Prostate gland (tissue), 2 donors: Measurements from ENCODE around the gene GMDS. TPM values are rescaled to one million over a fixed set of nuclear protein-coding genes. Genes with fewer than 3 reads are reported as not detected.
"Not testable (repeated sequence)": the region's sequence is repeated elsewhere in the genome, so short reads cannot be mapped to it uniquely, and the experiment has no call there.

ENCODE experiments used
- DNase-seq: peaks from one replicate; pipeline ENCODE4 v3.0.0-alpha.2; 2019; ENCODE audit warnings: low spot score
- H3K27ac ChIP-seq, 2 donors: fragments of 200-600 bp; sonication (generic); 2 replicates each; pipeline ENCODE4 v1.5.1; 2017 to 2019
- H3K27me3 ChIP-seq: fragments of 200-600 bp; sonication (generic); replicated peaks from 2 replicates; pipeline ENCODE4 v1.5.1; 2019; ENCODE audit not compliant: insufficient read depth
- H3K36me3 ChIP-seq, 2 donors: fragments of 200-600 bp; sonication (generic); 1 replicate in 1 of 2; 2 replicates in 1 of 2; pipeline versions ENCODE4 v1.5.1 to v1.8.1; 2017 to 2019
- H3K4me1 ChIP-seq: fragments of 200-600 bp; sonication (generic); replicated peaks from 2 replicates; pipeline ENCODE4 v1.5.1; 2019
- H3K4me3 ChIP-seq, 2 donors: fragments of 200-600 bp; sonication (generic); 2 replicates each; pipeline ENCODE4 v1.5.1; 2017 to 2019
- H3K9me3 ChIP-seq: fragments of 200-600 bp; sonication (generic); 2 replicates; pipeline ENCODE4 v1.5.1; 2017
- CTCF ChIP-seq, 4 experiments: fragments of 200-600 bp in 2 of 4; fragments of 450-650 bp in 2 of 4; sonication (generic) in 2 of 4; IDR thresholded peaks; 1 replicate in 3 of 4; 2 replicates in 1 of 4; pipeline ENCODE4 v1.5.1; 2016 to 2019; ENCODE audit warnings: antibody characterized with exemption in 4 of 4, mild to moderate bottlenecking in 2 of 4, moderate library complexity in 2 of 4
- POLR2A ChIP-seq: fragments of 450-650 bp; IDR thresholded peaks from one replicate; pipeline ENCODE4 v1.6.1; 2016; ENCODE audit warnings: antibody characterized with exemption, mild to moderate bottlenecking
- POLR2AphosphoS5 ChIP-seq: sonication (generic); formaldehyde crosslinking; IDR thresholded peaks from one replicate; pipeline ENCODE4 v1.6.1; 2017; ENCODE audit warnings: antibody characterized with exemption
- WGBS: methylation state at CpG from one replicate; pipeline ENCODE4 v1.1.5; 2018; 5-methylcytosine and 5-hydroxymethylcytosine counted together
- intact Hi-C: fragments of 100-400 bp; cut with DNase I; formaldehyde crosslinking; loops from one replicate; pipeline ENCODE4 v1.14.2; 2022
- total RNA-seq, 2 donors: library from RNA; depleted of rRNA; stranded (reverse); fragments of >200 nt; gene quantifications; one replicate each; pipeline ENCODE4 v1.1.0, GENCODE V29; 2016

The GMDS gene
- total RNA-seq, 2 donors from 2014 or later: 24.9 to 29.9 TPM

DNA sequence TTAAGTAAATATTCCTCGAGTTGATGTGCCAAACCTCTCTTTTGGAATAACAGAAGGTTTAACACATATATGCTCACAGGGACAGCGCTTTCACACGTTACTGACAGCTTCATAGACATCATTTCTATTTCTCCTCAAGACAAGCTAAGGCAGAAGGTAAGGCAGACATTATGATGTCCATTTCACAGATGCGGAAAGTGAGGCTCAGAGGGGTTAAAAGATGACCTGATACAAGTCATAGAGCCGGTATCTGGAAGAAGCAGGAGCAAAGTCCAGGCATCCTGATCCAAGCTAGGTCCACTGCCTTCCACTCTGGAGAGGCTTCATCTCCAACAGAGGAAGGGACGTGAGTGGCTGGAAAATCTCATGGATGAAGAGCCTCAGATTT lies 548.9 kb downstream of the GMDS start:
- Histone ChIP-seq H3K36me3 (no peaks in the 10 kb centered on the region), H3K4me3 (no peak overlapping the region), H3K4me1 (no peaks in the 10 kb centered on the region), H3K9me3 (no peaks in the 10 kb centered on the region), H3K27me3 (no peaks in the 10 kb centered on the region), H3K27ac (no peak overlapping the region)
- TF ChIP-seq CTCF (IDR thresholded peaks at IDR 0.05) (no peak), POLR2AphosphoS5 (no peak), POLR2A (no peak)
- intact Hi-C loops: no loop called here
- no peak for DNase-seq
- 84% methylated on average over 6 of the region's 6 CpGs for WGBS

GRCh38 chr6:1695546-1696462 lies 549.6 kb downstream of the GMDS start:
- intact Hi-C loops: no loop called here
- Histone ChIP-seq H3K27me3 (no peaks in the 10 kb centered on the region), H3K36me3 (no peaks in the 10 kb centered on the region), H3K4me3 (no peak overlapping the region), H3K9me3 (no peaks in the 10 kb centered on the region), H3K27ac (no peak overlapping the region), H3K4me1 (no peaks in the 10 kb centered on the region)
- 72% methylated on average over 10 of the region's 10 CpGs for WGBS
- TF ChIP-seq POLR2AphosphoS5 (no peak), CTCF (IDR thresholded peaks at IDR 0.05) (no peak), POLR2A (no peak)
- DNase-seq: no peak

- 94% methylated on average over 2 of the region's 2 CpGs for WGBS
- DNase-seq, H3K27me3 ChIP-seq, H3K4me1 ChIP-seq, intact Hi-C loops, H3K36me3 ChIP-seq, H3K4me3 ChIP-seq, H3K27ac ChIP-seq, H3K9me3 ChIP-seq: not testable (repeated sequence)
Observed at GRCh38 chr6:1691828-1692227, 553.6 kb downstream of the GMDS start.

GRCh38 chr6:1690656-1691055 lies 554.7 kb downstream of the GMDS start:
- intact Hi-C loops, H3K27ac ChIP-seq, H3K4me3 ChIP-seq, H3K4me1 ChIP-seq, H3K27me3 ChIP-seq, H3K36me3 ChIP-seq, DNase-seq, H3K9me3 ChIP-seq: not testable (repeated sequence)
- WGBS: 43% methylated on average over 2 of the region's 2 CpGs

DNA sequence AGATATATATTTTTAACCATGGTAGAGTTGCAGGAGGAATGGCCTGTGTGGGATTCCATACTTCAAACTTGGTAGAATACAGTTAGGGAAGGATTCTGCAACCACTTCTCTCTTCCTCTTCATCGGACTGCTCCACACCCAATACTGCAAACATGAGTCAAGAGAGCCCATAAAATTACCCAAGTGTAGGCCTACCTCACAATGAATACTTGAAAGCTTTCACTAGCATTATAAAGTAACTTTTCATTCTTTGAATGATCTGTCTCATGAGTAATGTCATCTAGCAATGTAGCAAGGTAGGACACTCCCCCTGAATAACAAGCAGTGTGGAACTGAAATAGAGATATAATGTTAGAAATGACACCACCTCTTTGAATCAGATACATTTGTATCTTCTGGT lies 556.3 kb downstream of the GMDS start:
- Histone ChIP-seq H3K27me3 (no peaks in the 10 kb centered on the region), H3K4me3 (no peak overlapping the region), H3K9me3 (no peaks in the 10 kb centered on the region), H3K27ac (no peak overlapping the region), H3K36me3 (no peaks in the 10 kb centered on the region), H3K4me1 (no peaks in the 10 kb centered on the region)
- no peak for DNase-seq
- WGBS: 42% methylated on average over 1 of the region's 1 CpG
- intact Hi-C loops: no loop called here
- TF ChIP-seq POLR2A (no peak), POLR2AphosphoS5 (no peak), CTCF (IDR thresholded peaks at IDR 0.05) (no peak)

DNA sequence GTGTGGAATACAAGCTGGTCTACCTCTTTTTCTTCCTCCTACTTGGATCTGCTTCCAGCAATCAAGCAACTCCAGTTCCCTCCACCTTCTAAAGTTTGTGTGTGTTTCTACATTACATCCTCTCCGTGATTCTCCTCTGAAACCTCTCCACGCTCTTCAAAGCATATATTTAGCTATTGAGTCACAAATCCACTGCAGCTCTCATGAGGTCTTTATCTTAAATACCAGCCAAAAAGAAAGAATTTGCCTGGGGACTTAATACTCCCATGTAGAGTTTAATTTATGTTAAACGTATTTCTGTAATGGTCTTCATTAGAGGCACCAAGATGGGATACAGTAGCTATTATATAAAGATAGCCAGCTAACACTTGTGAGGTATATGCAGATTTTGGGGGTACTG lies 557.0 kb downstream of the GMDS start:
- Histone ChIP-seq H3K9me3 (no peaks in the 10 kb centered on the region), H3K4me3 (no peak overlapping the region), H3K27ac (no peak overlapping the region), H3K36me3 (no peaks in the 10 kb centered on the region), H3K4me1 (no peaks in the 10 kb centered on the region), H3K27me3 (no peaks in the 10 kb centered on the region)
- TF ChIP-seq CTCF (IDR thresholded peaks at IDR 0.05): no peak
- TF ChIP-seq POLR2A: no peak
- no peak for TF ChIP-seq POLR2AphosphoS5
- no peak for DNase-seq
- intact Hi-C loops: no loop called here
- WGBS: 98% methylated on average over 3 of the region's 3 CpGs
